ENCODE results near the gene TRAK1.

TRAK1 gene

DNA sequence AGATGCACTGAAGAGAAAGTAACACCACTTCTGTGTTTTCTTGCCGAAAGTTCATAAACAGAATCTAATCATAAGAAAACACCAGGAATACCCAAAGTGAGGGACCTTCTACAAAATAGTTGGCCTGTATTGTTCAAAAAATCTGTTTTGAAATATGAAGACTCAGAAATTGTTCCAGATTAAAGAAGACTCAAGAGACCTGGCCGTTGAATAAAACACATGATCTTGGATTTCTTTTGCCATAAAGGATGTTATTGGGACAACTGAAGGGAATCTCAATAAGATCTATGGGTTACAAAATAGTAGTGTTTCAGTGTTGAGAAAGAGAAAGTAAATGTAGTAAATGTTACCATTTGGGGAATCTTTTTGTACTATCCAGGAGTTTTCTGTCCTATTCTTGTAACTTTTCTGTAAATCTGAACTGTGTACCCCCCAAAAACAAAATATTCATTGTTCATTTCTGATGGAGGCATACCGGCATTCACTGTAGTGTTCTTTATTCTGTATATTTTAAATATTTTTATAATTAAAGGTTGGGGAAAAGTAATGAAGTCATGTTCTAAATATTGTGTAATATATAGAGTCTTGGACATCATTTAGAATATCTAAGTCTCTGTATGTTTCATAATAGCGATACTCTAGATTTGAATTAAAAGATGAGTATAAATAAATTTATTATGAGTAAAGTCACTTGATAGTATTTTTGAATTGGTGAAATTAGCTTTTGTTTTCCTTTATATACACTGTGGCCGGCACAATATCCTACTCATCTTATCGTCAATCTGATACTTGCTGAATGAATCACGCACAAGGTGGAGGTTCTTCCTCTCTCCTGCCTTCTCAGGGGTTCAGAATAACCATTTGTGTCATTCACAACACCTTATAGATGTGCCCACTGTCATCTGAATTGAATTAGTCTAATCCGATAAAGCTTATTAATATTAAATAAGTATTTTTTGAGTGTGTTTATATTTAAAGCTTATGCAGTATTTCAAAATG lies 66.7 kb downstream of the TRAK1 start:
- DNase-seq (ENCODE audit: low read depth), result no peak

GRCh38 chr3:42159147-42159546 lies 68.0 kb downstream of the TRAK1 start:
- DNase-seq (ENCODE audit: low read depth), result no peak

DNA sequence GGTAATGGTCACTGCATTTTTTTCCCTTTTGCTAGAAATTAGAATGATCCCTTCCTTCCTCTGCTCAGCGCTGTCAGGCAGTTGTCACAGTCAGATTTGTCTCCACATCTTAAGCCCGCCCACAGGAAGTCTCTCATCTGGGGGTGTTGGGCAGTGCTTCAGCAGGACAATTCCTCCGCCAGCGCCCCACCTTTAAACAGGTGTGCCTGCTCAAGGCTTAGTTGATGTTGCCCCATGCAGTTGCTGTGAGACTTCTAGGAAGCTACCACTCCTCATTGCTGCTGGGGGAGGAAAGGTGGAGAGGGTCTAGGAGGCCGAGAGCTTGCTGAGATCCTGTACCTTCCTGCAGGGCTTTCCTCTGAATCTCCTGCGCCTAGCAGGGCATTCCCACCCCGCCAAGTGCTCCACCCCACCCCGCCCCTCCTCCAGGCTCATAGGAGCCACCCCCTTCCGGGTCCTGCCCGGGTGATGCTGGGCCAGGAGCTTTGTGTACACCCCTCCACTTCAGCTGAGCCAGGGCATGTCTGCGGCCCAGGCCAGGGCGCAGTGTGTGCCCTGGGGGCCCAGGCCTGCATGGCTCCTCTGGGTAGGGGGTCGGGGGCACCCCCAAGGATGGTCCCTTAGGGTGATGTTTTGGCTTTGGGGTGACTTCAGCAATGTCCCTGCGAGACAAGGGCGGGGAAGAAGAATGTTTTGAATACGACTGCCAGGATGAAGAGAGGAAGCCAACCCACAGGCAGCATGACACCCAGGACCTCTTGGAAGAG lies 68.7 kb downstream of the TRAK1 start:
- DNase-seq (ENCODE audit: low read depth), result no peak

DNA sequence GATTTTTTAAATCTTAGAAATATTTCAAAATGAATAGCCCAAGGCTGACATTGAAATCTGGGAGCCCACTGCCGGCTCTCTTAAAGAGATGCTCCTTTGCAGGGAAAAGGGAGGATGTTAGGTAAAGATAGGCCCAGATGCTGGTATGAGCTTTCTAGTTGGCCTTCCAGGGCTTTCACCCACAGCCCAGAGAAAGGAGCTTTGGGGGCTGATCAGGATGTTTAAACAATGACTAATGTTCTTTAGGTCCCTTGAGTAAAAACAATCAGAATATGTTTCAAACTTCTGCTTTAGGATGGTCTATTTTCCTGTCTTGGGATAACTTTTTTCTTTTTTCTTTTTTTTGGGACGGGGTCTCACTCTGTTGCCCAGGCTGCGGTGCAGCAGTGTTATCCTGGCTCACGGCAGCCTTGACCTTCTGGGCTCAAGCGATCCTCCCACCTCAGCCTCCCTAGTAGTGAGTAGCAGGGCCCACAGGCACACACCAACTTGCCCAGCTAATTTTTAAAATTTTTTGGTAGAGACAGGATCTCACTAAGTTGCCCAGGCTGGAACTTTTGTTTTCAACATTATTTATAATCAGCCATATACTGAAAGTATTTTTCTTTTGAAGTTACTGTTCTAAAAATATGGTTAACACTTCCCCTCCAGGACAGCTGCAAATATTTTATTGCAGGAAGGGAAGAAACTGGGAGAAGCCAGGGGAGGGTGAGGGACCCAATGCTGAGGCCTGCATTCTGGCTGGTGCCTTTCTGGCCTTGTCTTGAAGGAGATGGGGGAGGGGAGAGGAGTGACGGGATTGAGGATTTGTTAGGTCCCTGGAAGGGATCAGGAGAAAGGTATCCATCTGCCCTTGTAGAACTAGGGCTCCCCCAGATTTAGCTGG lies 70.1 kb downstream of the TRAK1 start:
- DNase-seq (ENCODE audit: low read depth), result peak; percentile 11

DNA sequence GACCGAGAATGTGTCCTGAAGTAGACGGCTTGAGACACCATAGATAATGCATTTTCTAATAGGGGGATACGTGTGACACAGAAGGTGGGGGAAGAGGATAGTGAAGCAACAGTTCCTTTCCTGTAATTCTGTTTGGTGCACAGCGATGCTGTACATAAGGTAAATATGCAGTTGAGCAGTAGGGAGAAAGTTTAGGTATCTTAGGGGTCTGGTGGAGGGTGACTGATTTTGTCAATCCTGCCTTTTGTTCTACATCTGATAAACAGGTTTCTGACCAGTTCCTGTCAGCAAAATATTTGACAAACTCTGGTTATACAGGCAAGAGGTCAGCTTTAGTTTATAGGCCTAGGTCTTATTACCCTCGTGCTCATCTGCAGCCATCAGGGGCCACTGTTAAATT lies 71.3 kb downstream of the TRAK1 start:
- no peak for DNase-seq (ENCODE audit: low read depth)

DNA sequence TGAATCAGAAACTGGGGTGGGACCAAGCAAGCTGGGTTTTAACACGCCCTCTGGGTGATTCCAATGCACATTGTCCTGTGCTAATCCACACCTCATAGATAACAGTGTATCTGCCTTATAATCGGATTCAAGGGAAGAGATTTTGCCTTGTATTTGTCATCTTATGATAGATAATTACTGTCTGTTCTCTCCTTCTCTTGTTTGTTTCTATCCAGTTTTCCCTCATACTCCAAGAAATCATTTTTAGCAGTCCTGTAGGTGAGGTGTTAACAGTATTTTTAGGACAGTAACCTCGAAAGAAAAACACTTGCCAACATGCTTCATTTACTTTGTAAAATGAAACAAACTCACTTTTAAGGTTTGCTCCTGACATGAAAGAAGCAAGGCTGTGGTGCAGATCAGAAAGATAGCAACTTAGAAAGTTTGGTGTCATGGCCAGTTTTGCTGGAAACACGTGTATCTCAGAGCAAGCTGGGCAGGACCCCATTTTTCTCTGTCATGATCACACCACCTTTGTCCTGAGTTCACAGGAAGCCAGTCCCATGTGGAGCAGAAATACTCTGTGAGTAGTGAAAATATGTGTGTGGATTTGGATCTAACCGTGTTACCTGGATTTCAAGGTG lies 72.6 kb downstream of the TRAK1 start:
- no peak for DNase-seq (ENCODE audit: low read depth)

DNA sequence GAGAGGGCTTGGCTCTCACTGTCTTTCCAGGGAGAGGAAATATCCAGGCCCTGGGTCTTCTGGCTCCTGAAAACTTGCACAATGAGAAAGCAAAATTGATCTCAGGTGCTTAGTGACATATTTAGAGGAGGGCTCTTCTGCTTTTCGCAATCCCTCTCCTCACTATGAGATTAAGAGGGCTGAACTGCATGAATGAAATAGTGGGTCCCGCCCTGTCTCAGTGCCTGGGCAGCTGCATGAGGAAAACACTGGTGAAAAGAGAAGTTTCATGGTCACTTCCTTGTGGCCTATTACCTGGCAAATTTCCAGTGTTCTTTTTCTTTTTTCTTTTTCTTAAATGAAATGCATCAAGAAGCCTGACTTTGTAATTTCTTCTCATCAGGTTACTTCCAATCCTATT lies 73.5 kb downstream of the TRAK1 start:
- no peak for DNase-seq (ENCODE audit: low read depth)

DNA sequence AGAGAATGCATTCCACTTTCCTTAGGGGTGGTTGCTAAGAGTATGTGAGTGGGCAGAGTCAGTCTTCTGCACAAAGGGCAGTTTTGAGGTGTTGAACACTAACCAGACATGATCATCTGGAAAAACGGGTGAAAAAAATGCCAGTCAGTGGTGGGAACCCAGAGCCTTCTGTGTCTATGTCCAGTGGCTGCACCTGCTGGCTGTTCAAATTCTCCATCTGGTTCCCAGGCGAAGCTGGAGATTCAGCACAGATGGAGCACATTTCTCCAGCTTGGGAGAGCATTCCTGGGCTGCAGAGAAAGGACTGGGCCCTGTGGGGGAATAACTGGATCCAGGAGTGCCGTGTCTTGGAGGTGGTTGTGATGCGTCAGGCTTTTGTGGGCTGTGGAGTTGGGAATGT lies 74.1 kb downstream of the TRAK1 start:
- DNase-seq (ENCODE audit: low read depth), result no peak

DNA sequence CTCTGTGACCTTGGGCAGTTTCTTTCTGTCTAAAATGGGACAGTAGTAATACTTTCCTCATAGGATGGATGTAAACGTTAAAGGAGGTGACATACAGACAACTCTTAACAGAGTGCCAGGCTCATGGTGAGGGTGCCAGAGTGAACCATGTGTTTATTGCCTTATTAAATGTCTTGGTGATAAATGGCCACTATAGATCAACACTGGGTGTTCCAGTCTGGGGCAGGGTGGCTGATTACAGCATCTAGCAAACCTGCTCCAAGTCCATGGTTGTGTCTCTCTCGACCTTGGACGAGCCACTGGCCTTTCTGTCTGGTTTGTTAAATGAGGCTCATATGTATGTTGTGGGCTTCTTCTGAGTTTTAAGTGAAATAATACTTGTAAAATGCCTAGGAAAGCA lies 75.1 kb downstream of the TRAK1 start:
- no peak for DNase-seq (ENCODE audit: low read depth)

DNA sequence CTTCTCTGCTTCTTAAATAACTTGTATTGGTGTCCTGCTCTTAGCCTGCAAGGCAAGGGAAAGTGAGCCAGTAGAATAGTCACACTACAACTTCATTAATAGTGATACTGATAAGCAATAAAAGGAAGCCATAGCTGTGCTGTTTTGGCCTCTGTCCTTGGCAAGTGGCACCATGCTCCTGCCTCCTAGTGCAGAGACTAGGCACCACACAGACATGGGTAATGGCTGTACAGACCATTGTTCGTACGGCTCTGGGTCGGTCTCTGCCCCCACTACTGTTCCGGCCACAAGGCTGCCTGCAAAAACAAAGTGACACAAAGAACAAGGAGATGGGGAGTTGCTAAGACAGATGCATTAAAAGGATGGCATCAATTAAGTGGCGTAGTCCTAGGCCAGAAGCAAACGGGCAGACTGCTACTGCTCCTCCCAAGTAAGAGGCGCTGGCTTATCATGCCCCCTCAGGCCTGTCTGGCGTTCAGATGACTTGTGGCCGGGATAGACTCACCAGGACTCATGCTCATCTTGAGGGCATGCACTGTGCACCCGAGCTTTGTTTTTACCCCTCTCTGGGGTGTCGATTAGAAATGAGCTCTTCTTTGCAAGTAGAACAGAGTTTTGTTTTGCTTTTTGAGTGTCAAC lies 75.6 kb downstream of the TRAK1 start:
- no peak for DNase-seq (ENCODE audit: low read depth)

- no peak for DNase-seq (ENCODE audit: low read depth)
These were observed 78.5 kb downstream of the TRAK1 start for GRCh38 chr3:42169579-42170120.

GRCh38 chr3:42172047-42172654 lies 81.0 kb downstream of the TRAK1 start:
- no peak for DNase-seq (ENCODE audit: low read depth)

DNA sequence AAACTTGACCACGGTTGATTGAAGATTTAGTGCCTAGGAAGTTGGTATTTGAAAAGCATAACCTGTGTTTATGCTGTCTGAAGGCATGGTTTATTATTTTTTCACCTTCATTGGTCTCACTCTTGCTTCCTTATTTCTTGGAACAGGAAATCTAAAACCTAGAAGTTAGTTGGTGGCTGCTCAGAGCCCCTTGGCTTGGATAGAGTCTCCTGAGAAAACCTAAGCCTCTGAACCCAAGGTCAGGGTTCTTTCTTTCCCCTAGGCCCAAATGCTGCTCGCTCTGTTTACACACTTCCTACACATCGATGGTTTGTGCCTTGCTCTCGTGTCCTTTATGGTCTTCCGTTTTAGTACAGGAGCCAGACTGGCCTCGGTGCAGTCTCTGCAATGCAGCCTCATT lies 82.2 kb downstream of the TRAK1 start:
- no peak for DNase-seq (ENCODE audit: low read depth)

DNA sequence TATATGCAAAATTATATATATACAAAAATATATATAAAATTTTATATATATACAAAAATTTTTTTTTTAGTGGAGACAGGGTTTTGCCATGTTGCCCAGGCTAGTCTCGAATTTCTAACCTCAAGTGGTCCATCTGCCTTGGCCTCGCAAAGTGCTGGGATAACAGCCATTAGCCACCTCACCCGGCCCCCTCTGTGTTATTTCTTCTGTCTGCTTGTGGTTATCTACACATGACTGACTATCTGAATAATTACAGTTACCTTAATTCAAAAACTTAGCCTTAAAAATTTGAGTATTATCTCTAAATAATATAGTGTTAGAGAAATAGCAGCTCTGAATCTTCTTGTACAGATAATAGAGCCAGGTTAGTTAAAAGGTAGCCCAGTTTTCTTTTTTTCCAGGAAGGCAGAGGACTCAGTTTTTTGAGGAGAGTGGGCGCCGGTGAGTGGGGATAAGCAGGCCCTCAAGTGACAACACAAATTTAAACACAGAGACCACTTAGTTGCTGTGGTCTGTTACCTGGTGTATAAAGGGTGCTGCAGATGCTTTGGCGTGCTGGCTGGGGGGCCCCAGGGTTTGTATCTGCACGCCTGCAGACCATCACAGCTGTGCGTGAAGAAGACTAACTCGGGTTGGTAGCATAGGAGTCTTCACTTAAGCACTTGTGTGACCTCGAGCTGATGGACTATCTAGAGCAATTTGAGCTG lies 83.7 kb downstream of the TRAK1 start:
- DNase-seq (ENCODE audit: low read depth), result no peak

GRCh38 chr3:42175386-42176240 lies 84.5 kb downstream of the TRAK1 start:
- no peak for DNase-seq (ENCODE audit: low read depth)

- no peak for DNase-seq (ENCODE audit: low read depth)
These were observed 85.3 kb downstream of the TRAK1 start for GRCh38 chr3:42176242-42177034.

DNA sequence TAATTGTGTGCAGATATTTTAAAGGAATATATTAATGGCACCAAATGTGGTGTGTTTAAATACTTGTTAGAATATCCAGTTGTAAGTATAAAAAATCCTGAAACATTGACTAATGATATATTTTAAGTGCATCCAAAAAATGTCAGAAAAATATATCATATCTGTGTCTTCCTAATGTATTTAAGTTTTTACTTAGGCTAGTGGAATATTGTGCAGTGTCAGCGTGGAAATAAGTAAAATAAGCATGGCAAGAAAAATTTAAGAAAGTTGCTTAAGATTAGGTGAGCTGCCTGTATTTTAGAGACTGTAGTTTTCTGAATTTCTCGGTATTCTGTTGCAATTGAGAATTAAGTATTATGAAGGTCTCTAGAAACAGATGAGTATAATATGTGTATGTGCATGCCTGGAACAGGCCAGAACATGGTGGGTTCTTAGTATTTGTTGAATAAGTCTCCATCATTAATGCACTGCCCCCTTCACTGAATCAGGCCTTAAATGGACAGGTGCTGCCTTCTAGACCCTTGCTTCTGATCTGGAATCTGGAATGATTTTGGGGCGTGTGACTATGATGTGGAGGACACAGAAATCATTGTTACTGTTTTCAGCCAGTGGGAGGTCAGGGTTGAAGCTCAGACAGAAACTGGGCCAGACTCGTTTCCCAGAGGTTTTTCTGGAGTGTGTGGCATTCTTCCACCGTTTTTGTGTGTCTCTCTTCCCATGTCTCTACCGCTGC lies 86.1 kb downstream of the TRAK1 start:
- DNase-seq (ENCODE audit: low read depth), result no peak

All from stromal cell of bone marrow (primary cell).